HepG2 (cell line): ENCODE results near the gene GMFB. TPM values are rescaled to one million over a fixed set of nuclear protein-coding genes. Genes with fewer than 3 reads are reported as not detected.

ENCODE experiments used
- BCLAF1 ChIP-seq: fragments of 450-650 bp; IDR thresholded peaks from 2 replicates; pipeline ENCODE4 v1.6.1; 2017; ENCODE audit warnings: mild to moderate bottlenecking
- JDP2 ChIP-seq: sonication (generic); formaldehyde crosslinking; IDR thresholded peaks from 2 replicates; pipeline ENCODE4 v1.8.1; 2022; ENCODE audit warnings: missing genetic modification reagents, borderline replicate concordance
- NR3C1 ChIP-seq: sonication (generic); formaldehyde crosslinking; IDR thresholded peaks from 2 replicates; pipeline ENCODE4 v1.4.0; 2020; ENCODE audit warnings: missing genetic modification reagents
- SMARCE1 ChIP-seq: fragments of 450-650 bp; IDR thresholded peaks from 2 replicates; pipeline ENCODE4 v1.6.1; 2017; ENCODE audit warnings: borderline replicate concordance
- SNRNP70 ChIP-seq: fragments of 200-400 bp; formaldehyde crosslinking; IDR thresholded peaks from 2 replicates; pipeline ENCODE4 v1.6.1; 2017; ENCODE audit warnings: mild to moderate bottlenecking, low read depth, low read length, moderate library complexity
- SRF ChIP-seq: IDR thresholded peaks from 2 replicates; pipeline ENCODE4 v1.6.1; 2011; ENCODE audit warnings: mild to moderate bottlenecking, low read depth, low read length, moderate library complexity
- TCF12 ChIP-seq, 2 experiments: fragments of 450-650 bp in 1 of 2; sonication (generic) in 1 of 2; formaldehyde crosslinking in 1 of 2; IDR thresholded peaks; 2 replicates each; pipeline versions ENCODE4 v1.6.1 to v1.8.0; 2017 to 2022; ENCODE audit warnings: antibody characterized with exemption in 1 of 2, mild to moderate bottlenecking in 1 of 2, missing genetic modification reagents in 1 of 2, moderate library complexity in 1 of 2
- TRAFD1 ChIP-seq: sonication (generic); formaldehyde crosslinking; IDR thresholded peaks from 2 replicates; pipeline ENCODE4 v1.5.1; 2020; ENCODE audit warnings: missing genetic modification reagents, mild to moderate bottlenecking, borderline replicate concordance
- ZBTB4 ChIP-seq: sonication (generic); formaldehyde crosslinking; IDR thresholded peaks from 2 replicates; pipeline ENCODE4 v1.4.0; 2020; ENCODE audit warnings: missing genetic modification reagents, mild to moderate bottlenecking, borderline replicate concordance
- ZBTB40 ChIP-seq, 2 experiments: fragments of 450-650 bp in 1 of 2; sonication (generic) in 1 of 2; formaldehyde crosslinking in 1 of 2; IDR thresholded peaks; 2 replicates each; pipeline versions ENCODE4 v1.6.1 to v1.8.0; 2016 to 2022; ENCODE audit warnings: antibody characterized with exemption in 1 of 2, mild to moderate bottlenecking in 1 of 2, missing genetic modification reagents in 1 of 2
- ZNF282 ChIP-seq: fragments of 450-650 bp; IDR thresholded peaks from 2 replicates; pipeline ENCODE4 v1.6.1; 2018; ENCODE audit not compliant: partially characterized antibody
- ZNF850 ChIP-seq: sonication (generic); formaldehyde crosslinking; conservative IDR thresholded peaks from 2 replicates; pipeline ENCODE4 v1.9.0; 2021; ENCODE audit warnings: mild to moderate bottlenecking, missing genetic modification reagents
- polyA plus RNA-seq, 8 experiments: library from polyadenylated mRNA; depleted of rRNA in 3 of 8; stranded (reverse) in 7 of 8; unstranded in 1 of 8; fragments of >200 nt; fragmentation: Illumina TruSeq in 4 of 8; extraction: Trizol in 4 of 8; gene quantifications; 2 replicates each; pipeline versions ENCODE4 v1.2.1 to v1.2.3, GENCODE V29; 2011 to 2016; ENCODE audit warnings: low read depth in 4 of 8, missing spikeins in 1 of 8, mixed read lengths in 1 of 8; ENCODE audit not compliant: insufficient read depth in 1 of 8
- total RNA-seq, 5 experiments: library from RNA; depleted of rRNA; stranded (reverse); fragments of >200 nt; fragmentation: Illumina TruSeq; extraction: Trizol; gene quantifications; 2 replicates each; pipeline ENCODE4 v1.2.3, GENCODE V29; 2016; ENCODE audit warnings: low read depth in 1 of 5

The GMFB gene
- total and polyA plus RNA-seq, 2 of the 13 experiments (the other 11 are each of a cell fraction or from before 2014, with no cell fraction given) = 17.3 to 68.2 TPM

GRCh38 chr14:54503486-54503885, 14.7 kb upstream of the GMFB start (continued):
- TF ChIP-seq TRAFD1 (CRISPR knock-in tag) (no peak), TCF12 (IDR thresholded peaks at IDR 0.05) (no peak), TCF12 (CRISPR knock-in tag; IDR thresholded peaks at IDR 0.05) (no peak), ZBTB40 (IDR thresholded peaks at IDR 0.05) (no peak), ZBTB40 (CRISPR knock-in tag; IDR thresholded peaks at IDR 0.05) (no peak), NR3C1 (CRISPR knock-in tag) (no peak), ZBTB4 (no peak), SNRNP70 (no peak), ZNF850 (CRISPR knock-in tag) (no peak), ZNF282 (no peak), BCLAF1 (no peak), SRF (no peak), SMARCE1 (no peak), JDP2 (CRISPR knock-in tag) (no peak)
